Panc1 (cell line): ENCODE data around the gene RBMS3. TPM values are rescaled to one million over a fixed set of nuclear protein-coding genes. Genes with fewer than 3 reads are reported as not detected.

Experiments
- ATAC-seq: fragments of 200-7000 bp; cut with Tn5 transposase; 2 replicates; pipeline ENCODE4 v1.9.1; 2020; ENCODE audit warnings: mild to moderate bottlenecking, moderate library complexity
- BruUV-seq: library from RNA; stranded (reverse); fragments of 400-500 nt; replicated peaks from 2 replicates; lab custom pipeline; 2021; lab: Mats Ljungman, UMichigan
- CTCF ChIA-PET: fragments of 300-600 bp; sonication (Branson Sonifier 250); formaldehyde crosslinking; loops from one replicate; lab custom pipeline; 2022; ENCODE audit warnings: antibody characterized with exemption; lab: Charles Lee
- POLR2A ChIA-PET: fragments of 300-600 bp; sonication (Branson Sonifier 250); formaldehyde crosslinking; loops from one replicate; lab custom pipeline; 2022; ENCODE audit warnings: antibody characterized with exemption; lab: Charles Lee
- DNase-seq: peaks from one replicate; pipeline ENCODE4 v3.0.0-alpha.2; 2010; ENCODE audit warnings: low read depth, low spot score
- H3K27ac ChIP-seq: 2 replicates; pipeline ENCODE4 v1.5.1; 2011; ENCODE audit warnings: mild to moderate bottlenecking, low read length, inconsistent platforms
- H3K27me3 ChIP-seq: fragments of 200-500 bp; sonication (Bioruptor generic); 2 replicates; pipeline ENCODE4 v1.6.0; 2014; ENCODE audit warnings: low read length, inconsistent platforms; ENCODE audit not compliant: control insufficient read depth, insufficient read depth
- H3K36me3 ChIP-seq: fragments of 200-500 bp; sonication (Bioruptor generic); 2 replicates; pipeline ENCODE4 v1.5.1; 2014; ENCODE audit warnings: inconsistent platforms, mild to moderate bottlenecking, low read length, moderate library complexity; ENCODE audit not compliant: control insufficient read depth, insufficient read depth
- H3K4me1 ChIP-seq: 2 replicates; pipeline ENCODE4 v1.5.1; 2011; ENCODE audit warnings: inconsistent platforms, mild to moderate bottlenecking, low read length, moderate library complexity; ENCODE audit not compliant: control insufficient read depth, insufficient read depth
- H3K4me3 ChIP-seq, 2 experiments: 2 replicates each; pipeline ENCODE4 v1.5.1; 2011 to 2012; ENCODE audit warnings: low read depth in 2 of 2, low read length in 2 of 2, mild to moderate bottlenecking in 2 of 2, inconsistent platforms in 1 of 2, moderate library complexity in 1 of 2
- H3K9me3 ChIP-seq: fragments of 200-500 bp; sonication (Bioruptor generic); 2 replicates; pipeline ENCODE4 v1.5.1; 2014; ENCODE audit warnings: low read depth, mild to moderate bottlenecking, inconsistent platforms, low read length, moderate library complexity; ENCODE audit not compliant: control insufficient read depth, insufficient read depth
- POLR2AphosphoS5 ChIP-seq: IDR thresholded peaks from 2 replicates; pipeline ENCODE4 v1.6.1; 2012; ENCODE audit warnings: mild to moderate bottlenecking, low read depth, low read length, moderate library complexity
- SIN3A ChIP-seq: IDR thresholded peaks from 2 replicates; pipeline ENCODE4 v1.6.1; 2012; ENCODE audit warnings: low read depth, mild to moderate bottlenecking, low read length, moderate library complexity, borderline replicate concordance; ENCODE audit not compliant: insufficient read depth
- TCF7L2 ChIP-seq: IDR thresholded peaks from 2 replicates; pipeline ENCODE4 v1.6.1; 2011; ENCODE audit warnings: mild to moderate bottlenecking, low read depth, low read length, inconsistent platforms
- in situ Hi-C: cut with HindIII; loops from 2 replicates; pipeline ENCODE4 v1.10.0; 2016; ENCODE audit warnings: low sequenced_read_pairs, low pct_unique_long_range_greater_than_20kb
- intact Hi-C: fragments of 100-400 bp; cut with micrococcal nuclease; formaldehyde crosslinking; loops from one replicate; pipeline ENCODE4 v1.10.0; 2022; ENCODE audit not compliant: unreplicated experiment
- total RNA-seq: library from RNA; stranded (reverse); gene quantifications from one replicate; pipeline ENCODE4 v1.2.1, GENCODE V29; 2021; ENCODE audit not compliant: unreplicated experiment
- TF ChIP-seq, protein P1 (sequence below), 2 experiments: IDR thresholded peaks; 2 replicates each; pipeline ENCODE4 v1.6.1; 2011 to 2012; ENCODE audit warnings: low read depth in 2 of 2, control low read depth in 1 of 2, low read length in 1 of 2, mild to moderate bottlenecking in 1 of 2, moderate library complexity in 1 of 2; ENCODE audit not compliant: insufficient read depth in 1 of 2
- TF ChIP-seq, protein P2 (sequence below): fragments of 450-650 bp; IDR thresholded peaks from 2 replicates; pipeline ENCODE4 v1.5.1; 2017; ENCODE audit warnings: mild to moderate bottlenecking

Gene RBMS3
- total RNA-seq, 1 experiment from 2014 or later = 1.1 TPM

GRCh38 chr3:29283231-29284119, 2.6 kb downstream of the RBMS3 start:
- no peak overlapping the region for H3K27ac ChIP-seq
- H3K27me3 ChIP-seq = no peaks in the 10 kb centered on the region
- TF ChIP-seq, protein P1, sequence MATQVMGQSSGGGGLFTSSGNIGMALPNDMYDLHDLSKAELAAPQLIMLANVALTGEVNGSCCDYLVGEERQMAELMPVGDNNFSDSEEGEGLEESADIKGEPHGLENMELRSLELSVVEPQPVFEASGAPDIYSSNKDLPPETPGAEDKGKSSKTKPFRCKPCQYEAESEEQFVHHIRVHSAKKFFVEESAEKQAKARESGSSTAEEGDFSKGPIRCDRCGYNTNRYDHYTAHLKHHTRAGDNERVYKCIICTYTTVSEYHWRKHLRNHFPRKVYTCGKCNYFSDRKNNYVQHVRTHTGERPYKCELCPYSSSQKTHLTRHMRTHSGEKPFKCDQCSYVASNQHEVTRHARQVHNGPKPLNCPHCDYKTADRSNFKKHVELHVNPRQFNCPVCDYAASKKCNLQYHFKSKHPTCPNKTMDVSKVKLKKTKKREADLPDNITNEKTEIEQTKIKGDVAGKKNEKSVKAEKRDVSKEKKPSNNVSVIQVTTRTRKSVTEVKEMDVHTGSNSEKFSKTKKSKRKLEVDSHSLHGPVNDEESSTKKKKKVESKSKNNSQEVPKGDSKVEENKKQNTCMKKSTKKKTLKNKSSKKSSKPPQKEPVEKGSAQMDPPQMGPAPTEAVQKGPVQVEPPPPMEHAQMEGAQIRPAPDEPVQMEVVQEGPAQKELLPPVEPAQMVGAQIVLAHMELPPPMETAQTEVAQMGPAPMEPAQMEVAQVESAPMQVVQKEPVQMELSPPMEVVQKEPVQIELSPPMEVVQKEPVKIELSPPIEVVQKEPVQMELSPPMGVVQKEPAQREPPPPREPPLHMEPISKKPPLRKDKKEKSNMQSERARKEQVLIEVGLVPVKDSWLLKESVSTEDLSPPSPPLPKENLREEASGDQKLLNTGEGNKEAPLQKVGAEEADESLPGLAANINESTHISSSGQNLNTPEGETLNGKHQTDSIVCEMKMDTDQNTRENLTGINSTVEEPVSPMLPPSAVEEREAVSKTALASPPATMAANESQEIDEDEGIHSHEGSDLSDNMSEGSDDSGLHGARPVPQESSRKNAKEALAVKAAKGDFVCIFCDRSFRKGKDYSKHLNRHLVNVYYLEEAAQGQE (IDR thresholded peaks at IDR 0.05; ENCODE audit: insufficient read depth in 1 of 2, low read depth in 2 of 2, low read length in 1 of 2) = no peak
- TF ChIP-seq, protein P2, sequence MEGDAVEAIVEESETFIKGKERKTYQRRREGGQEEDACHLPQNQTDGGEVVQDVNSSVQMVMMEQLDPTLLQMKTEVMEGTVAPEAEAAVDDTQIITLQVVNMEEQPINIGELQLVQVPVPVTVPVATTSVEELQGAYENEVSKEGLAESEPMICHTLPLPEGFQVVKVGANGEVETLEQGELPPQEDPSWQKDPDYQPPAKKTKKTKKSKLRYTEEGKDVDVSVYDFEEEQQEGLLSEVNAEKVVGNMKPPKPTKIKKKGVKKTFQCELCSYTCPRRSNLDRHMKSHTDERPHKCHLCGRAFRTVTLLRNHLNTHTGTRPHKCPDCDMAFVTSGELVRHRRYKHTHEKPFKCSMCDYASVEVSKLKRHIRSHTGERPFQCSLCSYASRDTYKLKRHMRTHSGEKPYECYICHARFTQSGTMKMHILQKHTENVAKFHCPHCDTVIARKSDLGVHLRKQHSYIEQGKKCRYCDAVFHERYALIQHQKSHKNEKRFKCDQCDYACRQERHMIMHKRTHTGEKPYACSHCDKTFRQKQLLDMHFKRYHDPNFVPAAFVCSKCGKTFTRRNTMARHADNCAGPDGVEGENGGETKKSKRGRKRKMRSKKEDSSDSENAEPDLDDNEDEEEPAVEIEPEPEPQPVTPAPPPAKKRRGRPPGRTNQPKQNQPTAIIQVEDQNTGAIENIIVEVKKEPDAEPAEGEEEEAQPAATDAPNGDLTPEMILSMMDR = no peak
- no peak for TF ChIP-seq POLR2AphosphoS5
- no peak for TF ChIP-seq SIN3A
- TF ChIP-seq TCF7L2 = no peak
- peak overlapping the region in 1 of 2 experiments; percentile 43; a peak in 2 of 4 replicates for H3K4me3 ChIP-seq
- no TSS peak for BruUV-seq
- in situ Hi-C loops (no loop called here), intact Hi-C loops (no loop called here)
- ChIA-PET CTCF (no interaction called here), POLR2A (no interaction called here)
- H3K36me3 ChIP-seq = no peaks in the 10 kb centered on the region
- no peaks in the 10 kb centered on the region for H3K9me3 ChIP-seq
- ATAC-seq (no peak), DNase-seq (no peak)
- no peaks in the 10 kb centered on the region for H3K4me1 ChIP-seq

DNA sequence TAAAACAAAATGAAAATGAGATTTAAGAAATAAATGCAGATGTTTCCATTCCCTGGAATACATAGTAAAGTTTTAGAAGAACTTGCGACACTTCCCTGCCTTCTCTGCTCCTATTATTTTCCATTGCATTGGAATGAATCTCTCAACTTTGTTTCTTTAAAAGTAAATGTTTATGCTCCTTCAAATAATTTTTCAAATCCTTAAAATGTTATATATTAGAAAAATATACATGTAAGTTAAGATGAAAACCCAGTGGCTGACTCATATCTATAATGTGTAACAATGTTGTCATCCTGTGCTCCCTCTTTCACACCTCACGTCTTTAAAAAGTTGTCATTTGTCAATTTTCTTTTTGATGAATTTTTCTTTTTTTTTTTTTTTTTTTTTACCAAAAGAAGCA, 3.6 kb downstream of the RBMS3 start:
- BruUV-seq = no TSS peak
- ChIA-PET CTCF (no interaction called here), POLR2A (no interaction called here)
- ATAC-seq (no peak), DNase-seq (no peak)
- Histone ChIP-seq H3K27me3 (no peaks in the 10 kb centered on the region), H3K4me3 (peak overlapping the region in 1 of 2 experiments; percentile 43; a peak in 1 of 4 replicates), H3K36me3 (no peaks in the 10 kb centered on the region), H3K9me3 (no peaks in the 10 kb centered on the region), H3K4me1 (no peaks in the 10 kb centered on the region), H3K27ac (no peak overlapping the region)
- TF ChIP-seq POLR2AphosphoS5 = no peak
- TF ChIP-seq, protein P1 (IDR thresholded peaks at IDR 0.05; ENCODE audit: insufficient read depth in 1 of 2, low read depth in 2 of 2, low read length in 1 of 2) = no peak
- TF ChIP-seq SIN3A = no peak
- TF ChIP-seq, protein P2 = no peak
- TF ChIP-seq TCF7L2 = no peak
- intact Hi-C loops (no loop called here), in situ Hi-C loops (no loop called here)
